HepG2 (cell line): Measurements from ENCODE around the gene SUB1. TPM values are rescaled to one million over a fixed set of nuclear protein-coding genes. Genes with fewer than 3 reads are reported as not detected.

ENCODE experiments used
- BRF2 ChIP-seq: sonication (generic); formaldehyde crosslinking; IDR thresholded peaks from 2 replicates; pipeline ENCODE4 v1.8.1; 2022; ENCODE audit warnings: mild to moderate bottlenecking, missing genetic modification reagents
- ONECUT2 ChIP-seq: sonication (generic); formaldehyde crosslinking; IDR thresholded peaks from 2 replicates; pipeline ENCODE4 v1.4.0; 2020; ENCODE audit warnings: missing genetic modification reagents
- SOX6 ChIP-seq, 2 experiments: fragments of 450-650 bp in 1 of 2; sonication (generic) in 1 of 2; formaldehyde crosslinking in 1 of 2; IDR thresholded peaks; 2 replicates each; pipeline versions ENCODE4 v1.4.0 to v1.6.1; 2017 to 2020; ENCODE audit warnings: antibody characterized with exemption in 1 of 2, mild to moderate bottlenecking in 1 of 2, missing genetic modification reagents in 1 of 2
- TFAP4 ChIP-seq: sonication (generic); IDR thresholded peaks from 2 replicates; pipeline ENCODE4 v1.6.1; 2016; ENCODE audit warnings: low read depth, borderline replicate concordance
- ZFP91 ChIP-seq: sonication (generic); formaldehyde crosslinking; IDR thresholded peaks from 2 replicates; pipeline ENCODE4 v1.9.0; 2022; ENCODE audit warnings: missing genetic modification reagents, mild to moderate bottlenecking, borderline replicate concordance
- ZKSCAN5 ChIP-seq: sonication (generic); formaldehyde crosslinking; IDR thresholded peaks from 2 replicates; pipeline ENCODE4 v1.5.1; 2020; ENCODE audit warnings: mild to moderate bottlenecking, missing genetic modification reagents
- ZNF235 ChIP-seq: sonication (generic); formaldehyde crosslinking; IDR thresholded peaks from 2 replicates; pipeline ENCODE4 v1.8.1; 2023; ENCODE audit warnings: mild to moderate bottlenecking, missing genetic modification reagents, borderline replicate concordance
- ZNF496 ChIP-seq: sonication (generic); formaldehyde crosslinking; IDR thresholded peaks from 2 replicates; pipeline ENCODE4 v1.8.1; 2023; ENCODE audit warnings: mild to moderate bottlenecking, moderate library complexity, missing genetic modification reagents; ENCODE audit not compliant: insufficient replicate concordance
- ZNF512B ChIP-seq: sonication (generic); formaldehyde crosslinking; IDR thresholded peaks from 2 replicates; pipeline ENCODE4 v1.5.1; 2020; ENCODE audit warnings: missing genetic modification reagents, mild to moderate bottlenecking, borderline replicate concordance
- polyA plus RNA-seq, 8 experiments: library from polyadenylated mRNA; depleted of rRNA in 3 of 8; stranded (reverse) in 7 of 8; unstranded in 1 of 8; fragments of >200 nt; fragmentation: Illumina TruSeq in 4 of 8; extraction: Trizol in 4 of 8; gene quantifications; 2 replicates each; pipeline versions ENCODE4 v1.2.1 to v1.2.3, GENCODE V29; 2011 to 2016; ENCODE audit warnings: low read depth in 4 of 8, missing spikeins in 1 of 8, mixed read lengths in 1 of 8; ENCODE audit not compliant: insufficient read depth in 1 of 8
- total RNA-seq, 5 experiments: library from RNA; depleted of rRNA; stranded (reverse); fragments of >200 nt; fragmentation: Illumina TruSeq; extraction: Trizol; gene quantifications; 2 replicates each; pipeline ENCODE4 v1.2.3, GENCODE V29; 2016; ENCODE audit warnings: low read depth in 1 of 5
- TF ChIP-seq, protein P1 (sequence below): sonication (generic); formaldehyde crosslinking; IDR thresholded peaks from one replicate; pipeline ENCODE4 v1.5.1; 2020; ENCODE audit warnings: mild to moderate bottlenecking, missing genetic modification reagents; ENCODE audit errors: not compliant biosample characterization
- TF ChIP-seq, protein P2 (sequence below): sonication (generic); formaldehyde crosslinking; IDR thresholded peaks from 2 replicates; pipeline ENCODE4 v1.4.0; 2020; ENCODE audit warnings: missing genetic modification reagents

The SUB1 gene
- total and polyA plus RNA-seq, 2 of the 13 experiments (the other 11 are each of a cell fraction or from before 2014, with no cell fraction given), result 182 to 693 TPM

DNA sequence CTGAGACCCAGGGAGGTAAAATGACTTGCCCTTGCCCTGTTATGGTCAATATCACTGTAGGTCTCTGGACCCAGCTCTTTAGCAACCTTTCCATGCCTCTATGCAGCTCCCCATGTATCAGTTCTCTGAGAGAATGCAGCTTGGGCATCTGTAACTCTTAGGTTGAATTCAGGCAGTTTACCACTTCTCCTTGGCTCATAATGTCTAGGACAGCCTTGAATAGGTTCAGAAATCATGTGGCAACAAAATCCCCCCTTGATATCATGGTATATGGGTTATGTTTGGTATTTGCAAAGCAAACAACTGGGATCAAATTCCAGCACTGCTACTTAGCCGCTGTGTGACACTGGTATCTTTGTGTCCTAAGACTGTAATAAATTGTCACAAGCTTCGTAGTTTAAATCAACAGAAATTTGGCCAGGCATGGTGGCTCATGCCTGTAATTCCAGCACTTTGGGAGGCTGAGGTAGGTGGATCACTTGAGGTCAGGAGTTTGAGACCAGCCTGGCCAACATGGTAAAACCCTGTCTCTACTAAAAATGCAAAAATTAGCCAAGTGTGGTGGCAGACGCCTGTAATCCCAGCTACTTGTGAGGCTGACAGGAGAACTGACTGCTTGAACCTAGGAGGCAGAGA is 10.7 kb upstream of the SUB1 start (continued):
- TF ChIP-seq, protein P1, sequence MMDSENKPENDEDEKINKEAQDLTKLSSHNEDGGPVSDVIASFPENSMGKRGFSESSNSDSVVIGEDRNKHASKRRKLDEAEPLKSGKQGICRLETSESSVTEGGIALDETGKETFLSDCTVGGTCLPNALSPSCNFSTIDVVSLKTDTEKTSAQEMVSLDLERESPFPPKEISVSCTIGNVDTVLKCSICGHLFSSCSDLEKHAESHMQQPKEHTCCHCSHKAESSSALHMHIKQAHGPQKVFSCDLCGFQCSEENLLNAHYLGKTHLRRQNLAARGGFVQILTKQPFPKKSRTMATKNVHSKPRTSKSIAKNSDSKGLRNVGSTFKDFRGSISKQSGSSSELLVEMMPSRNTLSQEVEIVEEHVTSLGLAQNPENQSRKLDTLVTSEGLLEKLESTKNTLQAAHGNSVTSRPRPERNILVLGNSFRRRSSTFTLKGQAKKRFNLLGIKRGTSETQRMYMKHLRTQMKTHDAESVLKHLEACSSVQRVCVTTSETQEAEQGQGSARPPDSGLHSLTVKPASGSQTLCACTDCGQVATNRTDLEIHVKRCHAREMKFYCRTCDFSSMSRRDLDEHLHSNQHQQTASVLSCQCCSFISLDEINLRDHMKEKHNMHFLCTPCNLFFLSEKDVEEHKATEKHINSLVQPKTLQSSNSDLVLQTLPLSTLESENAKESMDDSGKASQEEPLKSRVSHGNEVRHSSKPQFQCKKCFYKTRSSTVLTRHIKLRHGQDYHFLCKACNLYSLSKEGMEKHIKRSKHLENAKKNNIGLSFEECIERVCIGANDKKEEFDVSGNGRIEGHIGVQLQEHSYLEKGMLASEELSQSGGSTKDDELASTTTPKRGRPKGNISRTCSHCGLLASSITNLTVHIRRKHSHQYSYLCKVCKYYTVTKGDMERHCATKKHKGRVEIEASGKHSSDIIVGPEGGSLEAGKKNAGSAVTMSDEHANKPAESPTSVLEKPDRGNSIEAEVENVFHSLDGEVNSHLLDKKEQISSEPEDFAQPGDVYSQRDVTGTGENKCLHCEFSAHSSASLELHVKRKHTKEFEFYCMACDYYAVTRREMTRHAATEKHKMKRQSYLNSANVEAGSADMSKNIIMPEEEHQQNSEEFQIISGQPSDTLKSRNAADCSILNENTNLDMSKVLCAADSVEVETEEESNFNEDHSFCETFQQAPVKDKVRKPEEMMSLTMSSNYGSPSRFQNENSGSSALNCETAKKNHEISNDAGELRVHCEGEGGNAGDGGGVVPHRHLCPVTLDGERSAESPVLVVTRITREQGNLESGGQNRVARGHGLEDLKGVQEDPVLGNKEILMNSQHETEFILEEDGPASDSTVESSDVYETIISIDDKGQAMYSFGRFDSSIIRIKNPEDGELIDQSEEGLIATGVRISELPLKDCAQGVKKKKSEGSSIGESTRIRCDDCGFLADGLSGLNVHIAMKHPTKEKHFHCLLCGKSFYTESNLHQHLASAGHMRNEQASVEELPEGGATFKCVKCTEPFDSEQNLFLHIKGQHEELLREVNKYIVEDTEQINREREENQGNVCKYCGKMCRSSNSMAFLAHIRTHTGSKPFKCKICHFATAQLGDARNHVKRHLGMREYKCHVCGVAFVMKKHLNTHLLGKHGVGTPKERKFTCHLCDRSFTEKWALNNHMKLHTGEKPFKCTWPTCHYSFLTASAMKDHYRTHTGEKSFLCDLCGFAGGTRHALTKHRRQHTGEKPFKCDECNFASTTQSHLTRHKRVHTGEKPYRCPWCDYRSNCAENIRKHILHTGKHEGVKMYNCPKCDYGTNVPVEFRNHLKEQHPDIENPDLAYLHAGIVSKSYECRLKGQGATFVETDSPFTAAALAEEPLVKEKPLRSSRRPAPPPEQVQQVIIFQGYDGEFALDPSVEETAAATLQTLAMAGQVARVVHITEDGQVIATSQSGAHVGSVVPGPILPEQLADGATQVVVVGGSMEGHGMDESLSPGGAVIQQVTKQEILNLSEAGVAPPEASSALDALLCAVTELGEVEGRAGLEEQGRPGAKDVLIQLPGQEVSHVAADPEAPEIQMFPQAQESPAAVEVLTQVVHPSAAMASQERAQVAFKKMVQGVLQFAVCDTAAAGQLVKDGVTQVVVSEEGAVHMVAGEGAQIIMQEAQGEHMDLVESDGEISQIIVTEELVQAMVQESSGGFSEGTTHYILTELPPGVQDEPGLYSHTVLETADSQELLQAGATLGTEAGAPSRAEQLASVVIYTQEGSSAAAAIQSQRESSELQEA, result no peak
- no peak for TF ChIP-seq ZNF496
- TF ChIP-seq TFAP4, result 0 out of 2 replicates have a peak, but pooled peaks have one; percentile 37
- TF ChIP-seq ZFP91, result peak; percentile 61
- TF ChIP-seq ZNF235 (CRISPR knock-in tag), result no peak
- no peak for TF ChIP-seq SOX6 (IDR thresholded peaks at IDR 0.05)
- peak; percentile 84 for TF ChIP-seq SOX6 (CRISPR knock-in tag; IDR thresholded peaks at IDR 0.05)
- no peak for TF ChIP-seq BRF2 (CRISPR knock-in tag)
- TF ChIP-seq ZNF512B (CRISPR knock-in tag), result no peak
- peak; percentile 26; the same call in 1 of the 2 replicates for TF ChIP-seq ONECUT2
- TF ChIP-seq, protein P2, sequence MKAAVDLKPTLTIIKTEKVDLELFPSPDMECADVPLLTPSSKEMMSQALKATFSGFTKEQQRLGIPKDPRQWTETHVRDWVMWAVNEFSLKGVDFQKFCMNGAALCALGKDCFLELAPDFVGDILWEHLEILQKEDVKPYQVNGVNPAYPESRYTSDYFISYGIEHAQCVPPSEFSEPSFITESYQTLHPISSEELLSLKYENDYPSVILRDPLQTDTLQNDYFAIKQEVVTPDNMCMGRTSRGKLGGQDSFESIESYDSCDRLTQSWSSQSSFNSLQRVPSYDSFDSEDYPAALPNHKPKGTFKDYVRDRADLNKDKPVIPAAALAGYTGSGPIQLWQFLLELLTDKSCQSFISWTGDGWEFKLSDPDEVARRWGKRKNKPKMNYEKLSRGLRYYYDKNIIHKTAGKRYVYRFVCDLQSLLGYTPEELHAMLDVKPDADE (CRISPR knock-in tag), result no peak
- TF ChIP-seq ZKSCAN5 (CRISPR knock-in tag), result no peak
